D341Med (cell line): ENCODE results near the gene PKNOX1.
"Not testable (repeated sequence)": the region's sequence is repeated elsewhere in the genome, so short reads cannot be mapped to it uniquely, and the experiment has no call there.

Experiments
- DNase-seq: peaks from one replicate; pipeline ENCODE4 v3.0.0; 2012; ENCODE audit warnings: low spot score

The PKNOX1 gene

GRCh38 chr21:42983869-42984268, 9.5 kb downstream of the PKNOX1 start:
- DNase-seq = no peak

- no peak for DNase-seq
These were observed 11.9 kb downstream of the PKNOX1 start for GRCh38 chr21:42986125-42986783.

- DNase-seq = no peak
These were observed 14.0 kb downstream of the PKNOX1 start for GRCh38 chr21:42988236-42988965.

GRCh38 chr21:42989370-42989769, 15.0 kb downstream of the PKNOX1 start:
- not testable (repeated sequence) for DNase-seq

GRCh38 chr21:42989816-42990650, 15.7 kb downstream of the PKNOX1 start:
- DNase-seq = no peak

GRCh38 chr21:42991992-42992740, 17.8 kb downstream of the PKNOX1 start:
- no peak for DNase-seq

- no peak for DNase-seq
These were observed 18.8 kb downstream of the PKNOX1 start for GRCh38 chr21:42993051-42993712.

GRCh38 chr21:42997053-42997452, 22.7 kb downstream of the PKNOX1 start:
- DNase-seq = no peak

GRCh38 chr21:42997983-42998382, 23.6 kb downstream of the PKNOX1 start:
- DNase-seq = not testable (repeated sequence)

- not testable (repeated sequence) for DNase-seq
These were observed 24.8 kb downstream of the PKNOX1 start for GRCh38 chr21:42999152-42999551.

GRCh38 chr21:43000041-43000440, 25.7 kb downstream of the PKNOX1 start:
- DNase-seq = not testable (repeated sequence)

- DNase-seq = no peak
These were observed 27.0 kb downstream of the PKNOX1 start for GRCh38 chr21:43001316-43001715.

GRCh38 chr21:43004926-43005325, 30.6 kb downstream of the PKNOX1 start:
- DNase-seq = no peak

- no peak for DNase-seq
These were observed 31.3 kb downstream of the PKNOX1 start for GRCh38 chr21:43005635-43006034.

GRCh38 chr21:43006051-43006873, 31.9 kb downstream of the PKNOX1 start:
- DNase-seq = not testable (repeated sequence)

- DNase-seq = no peak
These were observed 32.5 kb downstream of the PKNOX1 start for GRCh38 chr21:43006874-43007208.

- DNase-seq = no peak
These were observed 38.2 kb downstream of the PKNOX1 start for GRCh38 chr21:43012596-43012995.

- DNase-seq = no peak
These were observed 41.7 kb downstream of the PKNOX1 start for GRCh38 chr21:43015906-43016540.

- DNase-seq = no peak
These were observed 42.4 kb downstream of the PKNOX1 start for GRCh38 chr21:43016728-43017127.

- DNase-seq = no peak
These were observed 44.2 kb downstream of the PKNOX1 start for GRCh38 chr21:43018519-43018918.
